SH-SY5Y (cell line): Measurements from ENCODE around the gene NFIA.

Experiments
- GATA2 ChIP-seq: IDR thresholded peaks from 2 replicates; pipeline ENCODE4 v1.6.1; 2011; ENCODE audit warnings: mild to moderate bottlenecking, low read depth, low read length
- GATA3 ChIP-seq: IDR thresholded peaks from 2 replicates; pipeline ENCODE4 v1.6.1; 2011; ENCODE audit warnings: low read depth, mild to moderate bottlenecking, low read length, moderate library complexity

The NFIA gene

DNA sequence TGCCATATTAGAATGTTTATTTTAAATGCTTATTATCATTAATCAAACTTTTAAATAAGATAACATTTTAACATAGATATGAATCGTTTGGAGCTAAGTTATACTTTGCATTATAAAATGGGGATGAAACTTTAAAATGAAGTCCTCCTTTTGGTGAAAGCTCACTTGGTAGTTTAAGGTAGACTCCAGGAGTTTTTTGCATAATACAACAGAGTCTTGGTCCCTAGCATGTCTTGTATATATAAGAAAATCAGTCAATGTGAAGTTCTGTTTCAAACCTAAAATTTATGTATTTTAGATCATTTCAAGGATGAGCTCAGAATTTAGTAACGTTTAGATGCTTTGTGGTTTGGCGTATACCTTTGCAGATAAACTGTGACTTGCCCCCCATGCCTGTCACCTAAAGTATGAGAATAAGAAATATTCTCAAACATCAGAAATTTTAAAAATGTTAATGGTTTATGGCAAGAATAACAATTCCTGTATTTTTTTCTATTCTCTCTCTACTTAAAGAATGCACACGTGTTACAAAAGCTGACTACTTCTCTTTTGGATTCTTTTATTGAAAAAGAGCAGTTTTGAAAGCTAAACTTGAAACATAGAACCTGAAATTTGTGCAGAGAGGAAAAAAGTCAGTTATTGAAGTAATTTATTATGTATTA lies 3.8 kb downstream of the NFIA start:
- no peak for TF ChIP-seq GATA2
- TF ChIP-seq GATA3, result no peak

- no peak for TF ChIP-seq GATA2
- TF ChIP-seq GATA3, result no peak
These were observed 5.2 kb downstream of the NFIA start for GRCh38 chr1:61087571-61087970.

GRCh38 chr1:61088163-61088974 lies 6.0 kb downstream of the NFIA start:
- TF ChIP-seq GATA2, result no peak
- no peak for TF ChIP-seq GATA3

DNA sequence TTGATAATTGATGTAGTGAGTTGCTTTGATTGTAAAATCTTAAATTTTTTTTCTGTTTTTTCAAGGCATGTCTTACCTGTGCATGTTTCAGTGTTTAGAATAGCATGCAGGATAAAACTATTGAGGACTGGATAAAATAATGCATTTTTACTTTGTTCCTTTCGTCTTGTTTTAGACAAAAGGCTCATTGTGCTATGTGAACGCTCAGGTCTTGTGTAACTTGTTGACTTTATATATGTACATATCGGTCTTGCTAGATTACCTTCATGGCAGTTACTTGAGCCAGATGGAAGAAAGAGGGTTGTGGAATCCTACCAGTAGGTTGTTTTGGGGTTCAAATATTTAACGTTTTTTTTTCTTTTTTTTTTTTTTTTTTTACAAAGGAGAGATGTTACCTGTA lies 7.0 kb downstream of the NFIA start:
- TF ChIP-seq GATA3 (no peak), GATA2 (no peak)

GRCh38 chr1:61089741-61090140 lies 7.4 kb downstream of the NFIA start:
- TF ChIP-seq GATA3 (no peak), GATA2 (no peak)

DNA sequence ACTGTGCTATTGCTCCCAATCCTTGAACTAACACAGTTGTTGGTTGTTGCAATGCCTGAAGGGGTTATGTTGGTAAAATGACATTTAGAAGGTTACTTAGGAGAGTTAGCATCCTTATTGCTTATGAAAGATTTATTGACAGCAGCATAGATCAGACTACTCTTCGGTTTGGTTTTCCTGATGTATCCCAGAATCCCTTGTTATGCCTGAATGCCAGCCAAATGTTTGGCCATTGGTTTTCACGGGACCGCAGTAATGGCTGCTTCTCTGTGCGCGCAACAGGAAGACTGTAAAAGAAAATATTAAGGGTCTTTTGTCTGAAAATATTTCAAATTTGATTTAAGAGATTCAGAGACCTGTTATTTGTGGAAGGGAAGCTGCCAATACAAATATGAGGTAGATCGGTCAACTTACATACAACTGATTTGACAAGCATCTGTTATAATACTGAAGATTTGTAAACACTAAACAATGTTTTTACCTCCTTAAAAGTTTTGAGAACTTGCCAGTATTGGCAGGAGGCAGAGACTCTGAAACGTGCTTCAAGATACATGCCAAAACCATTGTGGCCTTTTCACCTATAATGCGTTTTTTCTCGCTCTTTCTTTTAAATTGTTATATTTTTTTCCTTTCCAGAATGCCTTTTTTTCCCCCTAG lies 8.3 kb downstream of the NFIA start:
- TF ChIP-seq GATA3, result no peak
- no peak for TF ChIP-seq GATA2

- TF ChIP-seq GATA2 (no peak), GATA3 (no peak)
These were observed 9.1 kb downstream of the NFIA start for GRCh38 chr1:61091455-61091854.

GRCh38 chr1:61092642-61093041 lies 10.3 kb downstream of the NFIA start:
- TF ChIP-seq GATA2 (no peak), GATA3 (no peak)

- TF ChIP-seq GATA3 (no peak), GATA2 (no peak)
These were observed 11.3 kb downstream of the NFIA start for GRCh38 chr1:61093525-61094137.

- TF ChIP-seq GATA2 (no peak), GATA3 (no peak)
These were observed 12.5 kb downstream of the NFIA start for GRCh38 chr1:61094677-61095469.

GRCh38 chr1:61095470-61095812 lies 13.1 kb downstream of the NFIA start:
- TF ChIP-seq GATA2, result no peak
- no peak for TF ChIP-seq GATA3

GRCh38 chr1:61097317-61097716 lies 15.0 kb downstream of the NFIA start:
- no peak for TF ChIP-seq GATA2
- TF ChIP-seq GATA3, result no peak

DNA sequence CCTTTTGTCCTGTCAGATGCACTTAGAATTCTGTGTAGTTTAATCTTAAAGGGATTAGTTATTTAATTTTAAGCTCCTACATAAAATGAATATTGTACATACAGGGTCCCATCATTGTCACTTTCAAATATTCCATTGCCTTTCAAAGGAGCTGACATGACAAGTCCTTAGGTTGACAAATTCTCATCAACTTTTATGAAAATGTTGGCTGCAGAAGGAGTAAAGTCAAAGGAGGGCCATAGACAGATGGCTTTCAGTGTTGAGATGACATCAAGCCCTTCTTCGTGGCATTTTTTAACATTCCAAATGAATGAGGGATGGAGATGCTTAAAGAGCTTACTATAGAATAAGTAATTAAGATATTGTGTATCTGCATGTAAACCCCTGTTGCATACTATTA lies 15.4 kb downstream of the NFIA start:
- TF ChIP-seq GATA3, result no peak
- no peak for TF ChIP-seq GATA2

DNA sequence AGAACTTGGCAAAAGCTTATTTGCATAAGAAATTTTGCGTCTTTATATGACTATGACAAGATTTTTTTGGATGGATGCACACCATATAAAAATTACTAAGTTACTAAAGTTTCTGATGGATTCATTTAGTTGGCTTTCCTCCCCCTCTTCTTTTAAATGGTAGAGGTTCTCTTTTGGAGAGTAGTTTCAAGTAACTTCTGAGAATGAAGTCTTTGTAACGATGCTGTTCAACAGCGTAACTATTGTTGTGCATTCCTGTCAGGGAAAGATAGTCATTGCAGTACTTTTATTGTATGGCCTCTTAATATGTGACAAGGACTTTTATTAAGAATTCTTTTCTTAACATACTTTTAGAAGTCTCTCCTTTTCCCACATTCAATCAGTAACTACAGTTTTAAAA lies 16.0 kb downstream of the NFIA start:
- TF ChIP-seq GATA3, result no peak
- TF ChIP-seq GATA2, result no peak
